Nephron progenitor cell (in vitro differentiated cells): ENCODE results near the gene SP1.

Experiments
- DNase-seq: peaks from one replicate; pipeline ENCODE4 v3.0.0; 2021
- H3K27ac Mint-ChIP-seq: 2 replicates; pipeline ENCODE4 v1.8.0; 2021; ENCODE audit warnings: mild to moderate bottlenecking, moderate library complexity, mixed read lengths
- H3K27me3 Mint-ChIP-seq: 2 replicates; pipeline ENCODE4 v1.8.0; 2021; ENCODE audit warnings: mild to moderate bottlenecking, low read depth, mixed read lengths; ENCODE audit not compliant: poor library complexity
- H3K36me3 Mint-ChIP-seq: 2 replicates; pipeline ENCODE4 v1.8.0; 2021; ENCODE audit warnings: low read depth, mixed read lengths
- H3K4me1 Mint-ChIP-seq: 2 replicates; pipeline ENCODE4 v1.8.0; 2021; ENCODE audit warnings: mixed read lengths
- H3K4me3 Mint-ChIP-seq: 2 replicates; pipeline ENCODE4 v1.8.0; 2021; ENCODE audit warnings: mild to moderate bottlenecking, moderate library complexity, mixed read lengths
- H3K9me3 Mint-ChIP-seq: 2 replicates; pipeline ENCODE4 v1.8.0; 2021; ENCODE audit warnings: mild to moderate bottlenecking, moderate library complexity, mixed read lengths
- TF ChIP-seq, protein P1 (sequence below): fragments of 200-600 bp; sonication (generic); IDR thresholded peaks from 2 replicates; pipeline ENCODE4 v1.5.0; 2021; ENCODE audit warnings: antibody characterized with exemption

SP1 gene

DNA sequence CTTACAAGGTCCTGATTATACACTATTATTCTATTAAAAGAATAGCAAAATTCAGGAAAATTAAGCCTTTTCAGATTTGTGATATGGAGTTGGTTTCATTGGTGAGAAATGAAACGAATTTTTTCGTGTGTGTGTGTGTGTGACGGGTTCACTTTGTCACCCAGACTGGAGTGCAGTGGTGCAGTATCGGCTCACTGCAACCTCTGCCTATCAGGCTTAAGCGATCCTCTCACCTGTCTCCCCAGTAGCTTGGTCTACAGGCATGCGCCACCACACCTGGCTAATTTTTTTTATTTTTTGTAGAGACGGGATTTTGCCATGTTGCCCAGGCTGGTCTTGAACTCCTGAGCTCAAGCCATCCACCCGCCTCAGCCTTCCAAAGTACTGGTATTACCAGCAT is 81.6 kb downstream of the SP1 start:
- TF ChIP-seq, protein P1, sequence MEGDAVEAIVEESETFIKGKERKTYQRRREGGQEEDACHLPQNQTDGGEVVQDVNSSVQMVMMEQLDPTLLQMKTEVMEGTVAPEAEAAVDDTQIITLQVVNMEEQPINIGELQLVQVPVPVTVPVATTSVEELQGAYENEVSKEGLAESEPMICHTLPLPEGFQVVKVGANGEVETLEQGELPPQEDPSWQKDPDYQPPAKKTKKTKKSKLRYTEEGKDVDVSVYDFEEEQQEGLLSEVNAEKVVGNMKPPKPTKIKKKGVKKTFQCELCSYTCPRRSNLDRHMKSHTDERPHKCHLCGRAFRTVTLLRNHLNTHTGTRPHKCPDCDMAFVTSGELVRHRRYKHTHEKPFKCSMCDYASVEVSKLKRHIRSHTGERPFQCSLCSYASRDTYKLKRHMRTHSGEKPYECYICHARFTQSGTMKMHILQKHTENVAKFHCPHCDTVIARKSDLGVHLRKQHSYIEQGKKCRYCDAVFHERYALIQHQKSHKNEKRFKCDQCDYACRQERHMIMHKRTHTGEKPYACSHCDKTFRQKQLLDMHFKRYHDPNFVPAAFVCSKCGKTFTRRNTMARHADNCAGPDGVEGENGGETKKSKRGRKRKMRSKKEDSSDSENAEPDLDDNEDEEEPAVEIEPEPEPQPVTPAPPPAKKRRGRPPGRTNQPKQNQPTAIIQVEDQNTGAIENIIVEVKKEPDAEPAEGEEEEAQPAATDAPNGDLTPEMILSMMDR: no peak
- H3K4me1 Mint-ChIP-seq: peaks cover 49% of the 10 kb centered on the region
- no peak for DNase-seq
- H3K9me3 Mint-ChIP-seq: no peaks in the 10 kb centered on the region
- H3K36me3 Mint-ChIP-seq: peaks cover 78% of the 10 kb centered on the region
- no peaks in the 10 kb centered on the region for H3K27me3 Mint-ChIP-seq
- no peak overlapping the region for H3K4me3 Mint-ChIP-seq
- H3K27ac Mint-ChIP-seq: no peak overlapping the region

DNA sequence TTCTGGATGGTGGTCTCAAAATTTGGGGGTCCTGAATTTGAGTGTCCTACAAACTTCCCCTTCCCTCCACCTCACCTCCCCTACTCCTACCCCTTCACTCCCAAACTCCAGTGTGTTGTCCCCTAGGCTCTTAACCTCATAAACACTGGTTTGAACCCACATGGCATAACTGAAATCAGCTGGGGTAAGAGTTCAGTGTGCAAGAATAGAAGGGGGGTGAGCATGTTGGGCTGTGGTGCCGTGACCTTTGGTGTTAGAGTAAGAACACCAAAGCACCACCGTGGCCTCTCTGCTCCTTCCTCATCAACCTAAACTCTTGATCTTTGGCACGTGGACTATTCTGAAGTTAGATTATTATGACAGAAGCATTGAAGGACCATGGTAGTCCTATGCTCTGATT is 83.0 kb downstream of the SP1 start:
- H3K36me3 Mint-ChIP-seq: peaks cover 86% of the 10 kb centered on the region
- TF ChIP-seq, protein P1: no peak
- no peak for DNase-seq

DNA sequence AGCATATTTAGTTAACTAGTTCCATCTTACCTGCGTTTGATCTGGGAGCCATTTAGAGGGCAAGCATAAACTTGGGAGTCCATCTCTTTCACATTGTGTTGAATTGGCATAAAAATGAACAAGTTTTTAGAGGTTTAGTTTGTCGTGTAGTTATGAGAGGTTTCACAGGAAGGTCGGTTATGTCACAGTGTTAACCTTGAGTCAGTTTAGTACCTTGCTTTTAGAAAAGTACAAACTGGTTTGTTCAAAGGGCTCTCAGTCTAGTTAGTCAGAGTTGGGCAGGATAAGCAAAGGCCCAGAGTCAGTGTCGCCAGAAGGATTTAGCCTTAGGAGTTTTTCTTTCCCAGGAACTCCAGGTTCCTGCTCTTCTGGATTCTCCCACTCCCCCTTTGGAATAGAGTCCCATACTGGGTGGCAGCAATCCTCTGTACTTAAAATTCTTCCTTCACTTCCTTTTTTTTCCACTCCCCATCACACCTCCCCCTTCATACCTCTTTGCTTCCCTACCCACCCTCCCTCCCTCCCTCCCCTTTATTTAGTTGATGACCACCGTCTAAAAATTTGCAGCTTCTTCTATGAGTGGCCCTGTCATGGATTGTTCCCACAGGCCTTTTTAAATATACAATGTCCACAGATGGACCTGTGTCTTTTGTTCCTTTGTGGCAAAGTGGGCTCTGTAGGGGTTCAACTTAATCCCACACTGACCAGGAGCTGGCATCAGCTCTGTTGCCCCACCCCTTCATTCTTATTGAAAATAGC is 84.0 kb downstream of the SP1 start:
- Mint-ChIP-seq H3K4me1 (peaks cover 43% of the 10 kb centered on the region), H3K4me3 (no peak overlapping the region), H3K9me3 (no peaks in the 10 kb centered on the region), H3K36me3 (peaks cover 86% of the 10 kb centered on the region), H3K27ac (no peak overlapping the region), H3K27me3 (no peaks in the 10 kb centered on the region)
- TF ChIP-seq, protein P1: no peak
- no peak for DNase-seq

More for the DNA sequence above, 83.0 kb downstream of the SP1 start:
- H3K4me1 Mint-ChIP-seq: peaks cover 44% of the 10 kb centered on the region
- H3K4me3 Mint-ChIP-seq: no peak overlapping the region
- no peak overlapping the region for H3K27ac Mint-ChIP-seq
- H3K9me3 Mint-ChIP-seq: no peaks in the 10 kb centered on the region
- no peaks in the 10 kb centered on the region for H3K27me3 Mint-ChIP-seq

DNA sequence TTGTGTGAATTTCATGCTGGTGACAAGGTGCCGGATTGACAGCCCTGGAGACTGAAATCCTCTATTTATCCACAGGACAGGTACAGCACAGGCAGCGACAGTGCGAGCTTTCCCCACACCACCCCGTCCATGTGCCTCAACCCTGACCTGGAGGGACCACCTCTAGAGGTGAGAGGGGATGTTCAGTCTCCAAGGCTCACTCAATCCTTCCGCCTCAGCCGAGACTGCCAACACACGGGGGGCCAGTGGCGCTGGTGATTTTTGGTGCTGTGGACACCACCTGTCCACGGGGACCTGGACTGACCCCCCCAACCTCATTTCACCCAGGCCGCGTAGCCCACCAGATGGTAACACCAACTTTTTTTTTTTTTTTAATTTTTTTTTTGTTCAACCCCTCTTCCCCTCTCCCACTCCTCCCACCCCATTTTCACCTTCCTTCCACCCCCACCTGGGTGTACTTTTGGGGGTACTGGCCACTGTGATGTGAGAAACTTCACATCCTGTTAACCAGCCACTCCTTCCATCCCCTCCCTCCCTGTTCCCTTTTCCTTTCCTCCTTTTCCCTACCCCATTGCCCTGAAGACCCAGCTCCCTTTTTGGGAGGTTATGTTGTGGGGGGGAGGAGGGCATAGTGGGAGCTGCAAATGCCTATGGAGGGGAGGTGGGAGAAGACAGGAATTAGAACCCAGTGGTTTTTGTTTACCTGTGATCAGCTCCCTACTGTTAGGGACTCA is 84.9 kb downstream of the SP1 start:
- H3K4me3 Mint-ChIP-seq: no peak overlapping the region
- TF ChIP-seq, protein P1: no peak
- no peaks in the 10 kb centered on the region for H3K27me3 Mint-ChIP-seq
- H3K9me3 Mint-ChIP-seq: no peaks in the 10 kb centered on the region
- no peak for DNase-seq
- H3K27ac Mint-ChIP-seq: peak overlapping the region; percentile 91
- H3K36me3 Mint-ChIP-seq: peaks cover 79% of the 10 kb centered on the region
- peaks cover 37% of the 10 kb centered on the region for H3K4me1 Mint-ChIP-seq

DNA sequence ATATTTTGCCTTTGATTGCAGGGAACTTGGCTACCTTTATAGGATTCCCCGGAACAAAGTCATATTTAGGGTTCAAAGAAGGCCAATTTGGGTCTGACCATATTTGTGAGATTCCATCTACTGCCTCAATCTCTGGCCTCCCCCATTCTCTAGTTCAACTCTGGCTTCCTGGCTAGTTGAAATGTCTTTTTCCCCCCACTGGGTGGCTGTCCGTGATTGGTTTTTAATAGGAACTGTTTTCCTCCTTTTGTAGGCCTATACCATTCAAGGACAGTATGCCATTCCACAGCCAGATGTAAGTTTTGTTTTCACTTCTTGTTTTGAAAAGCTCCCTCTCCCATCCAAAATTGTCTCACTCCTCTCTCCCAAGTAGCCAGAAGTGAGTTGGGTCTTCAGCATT is 85.7 kb downstream of the SP1 start:
- no peaks in the 10 kb centered on the region for H3K9me3 Mint-ChIP-seq
- no peak overlapping the region for H3K4me3 Mint-ChIP-seq
- peak overlapping the region; percentile 91 for H3K27ac Mint-ChIP-seq
- H3K36me3 Mint-ChIP-seq: peaks cover 75% of the 10 kb centered on the region
- no peaks in the 10 kb centered on the region for H3K27me3 Mint-ChIP-seq
- TF ChIP-seq, protein P1: no peak
- no peak for DNase-seq
- H3K4me1 Mint-ChIP-seq: peaks cover 31% of the 10 kb centered on the region
